IPS-15b (cell line): ENCODE results near the gene ALOX5AP.
"Not testable (repeated sequence)": the region's sequence is repeated elsewhere in the genome, so short reads cannot be mapped to it uniquely, and the experiment has no call there.

ENCODE experiments used
- H3K27me3 ChIP-seq: one replicate; pipeline ENCODE4 v1.6.1; 2013; ENCODE audit warnings: low read length; ENCODE audit not compliant: control insufficient read depth, insufficient read depth
- H3K36me3 ChIP-seq: one replicate; pipeline ENCODE4 v1.6.1; 2013; ENCODE audit warnings: low read length; ENCODE audit not compliant: control insufficient read depth, insufficient read depth
- H3K4me1 ChIP-seq: one replicate; pipeline ENCODE4 v1.6.1; 2013; ENCODE audit warnings: mild to moderate bottlenecking, low read length; ENCODE audit not compliant: control insufficient read depth, insufficient read depth
- H3K4me3 ChIP-seq: one replicate; pipeline ENCODE4 v1.5.1; 2013; ENCODE audit warnings: low read depth, low read length
- H3K9ac ChIP-seq: one replicate; pipeline ENCODE4 v1.6.1; 2013; ENCODE audit warnings: low read depth, mild to moderate bottlenecking, low read length
- H3K9me3 ChIP-seq: one replicate; pipeline ENCODE4 v1.6.1; 2013; ENCODE audit warnings: mild to moderate bottlenecking, low read length; ENCODE audit not compliant: control insufficient read depth, insufficient read depth

ALOX5AP gene

GRCh38 chr13:30743319-30744055 is 8.1 kb downstream of the ALOX5AP start:
- Histone ChIP-seq H3K27me3 (no peaks in the 10 kb centered on the region), H3K9ac (no peak overlapping the region), H3K9me3 (no peaks in the 10 kb centered on the region), H3K4me1 (peaks cover 2% of the 10 kb centered on the region), H3K4me3 (no peak overlapping the region), H3K36me3 (no peaks in the 10 kb centered on the region)

DNA sequence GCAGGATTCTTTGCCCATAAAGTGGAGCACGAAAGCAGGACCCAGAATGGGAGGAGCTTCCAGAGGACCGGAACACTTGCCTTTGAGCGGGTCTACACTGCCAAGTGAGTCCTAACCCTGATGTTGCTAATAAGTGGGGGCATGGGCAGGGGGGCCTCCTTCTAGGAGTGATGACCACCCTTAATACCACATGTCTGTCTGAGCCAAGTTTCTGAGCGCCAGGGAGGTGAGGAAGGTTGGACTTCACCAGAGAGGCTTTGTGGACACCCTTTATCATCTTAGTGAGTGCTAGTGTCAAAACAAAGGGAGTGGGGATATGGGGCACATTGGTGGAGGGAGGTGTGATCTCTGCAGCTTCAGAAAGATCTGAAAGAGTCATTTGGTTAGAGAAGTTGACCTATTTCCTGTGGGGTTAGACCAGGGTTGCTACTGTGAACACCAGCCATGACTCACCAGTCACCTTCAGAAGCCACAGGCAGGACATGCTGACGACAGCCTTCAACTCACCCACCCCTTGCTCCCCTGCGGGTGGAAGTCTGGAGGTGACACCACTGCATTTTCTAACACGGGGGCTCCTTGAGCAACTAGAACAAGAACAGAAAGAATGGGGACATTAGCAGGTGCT is 8.8 kb downstream of the ALOX5AP start:
- Histone ChIP-seq H3K4me1 (peaks cover 2% of the 10 kb centered on the region), H3K4me3 (no peak overlapping the region), H3K9ac (no peak overlapping the region), H3K27me3 (no peaks in the 10 kb centered on the region), H3K36me3 (no peaks in the 10 kb centered on the region), H3K9me3 (no peaks in the 10 kb centered on the region)

DNA sequence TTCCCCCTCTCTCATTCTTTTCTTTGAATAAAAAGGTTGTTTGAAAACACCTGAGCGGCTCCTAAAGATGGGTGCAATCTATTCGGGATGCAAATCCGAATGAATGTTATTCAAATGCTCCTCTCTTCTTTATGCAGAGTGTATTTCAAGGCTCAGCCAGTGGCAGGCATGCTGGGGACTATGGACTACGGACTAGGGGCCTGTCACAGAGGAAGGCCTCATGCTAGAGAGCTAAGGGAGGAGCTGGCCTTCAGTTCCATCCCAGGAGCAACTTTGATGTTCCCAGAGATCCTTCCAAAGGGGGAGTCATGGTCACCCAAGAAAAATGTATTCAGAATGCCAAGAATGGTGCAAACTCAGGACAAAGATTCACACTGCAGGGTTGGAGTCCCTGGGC is 9.3 kb downstream of the ALOX5AP start:
- no peak overlapping the region for H3K4me3 ChIP-seq
- no peaks in the 10 kb centered on the region for H3K36me3 ChIP-seq
- H3K9ac ChIP-seq, result no peak overlapping the region
- H3K4me1 ChIP-seq, result peaks cover 2% of the 10 kb centered on the region
- no peaks in the 10 kb centered on the region for H3K27me3 ChIP-seq
- H3K9me3 ChIP-seq, result no peaks in the 10 kb centered on the region

- no peaks in the 10 kb centered on the region for H3K9me3 ChIP-seq
- H3K9ac ChIP-seq, result no peak overlapping the region
- no peak overlapping the region for H3K4me3 ChIP-seq
- H3K27me3 ChIP-seq, result no peaks in the 10 kb centered on the region
- H3K36me3 ChIP-seq, result no peaks in the 10 kb centered on the region
- H3K4me1 ChIP-seq, result peaks cover 2% of the 10 kb centered on the region
These were observed 10.8 kb downstream of the ALOX5AP start for GRCh38 chr13:30745906-30746686.

- H3K4me1 ChIP-seq, result peaks cover 2% of the 10 kb centered on the region
- H3K4me3 ChIP-seq, result no peak overlapping the region
- no peaks in the 10 kb centered on the region for H3K27me3 ChIP-seq
- H3K9me3 ChIP-seq, result no peaks in the 10 kb centered on the region
- no peaks in the 10 kb centered on the region for H3K36me3 ChIP-seq
- no peak overlapping the region for H3K9ac ChIP-seq
These were observed 11.4 kb downstream of the ALOX5AP start for GRCh38 chr13:30746791-30747190.

GRCh38 chr13:30747845-30748244 is 12.5 kb downstream of the ALOX5AP start:
- H3K36me3 ChIP-seq, H3K4me1 ChIP-seq, H3K9ac ChIP-seq, H3K9me3 ChIP-seq, H3K27me3 ChIP-seq, H3K4me3 ChIP-seq: not testable (repeated sequence)

DNA sequence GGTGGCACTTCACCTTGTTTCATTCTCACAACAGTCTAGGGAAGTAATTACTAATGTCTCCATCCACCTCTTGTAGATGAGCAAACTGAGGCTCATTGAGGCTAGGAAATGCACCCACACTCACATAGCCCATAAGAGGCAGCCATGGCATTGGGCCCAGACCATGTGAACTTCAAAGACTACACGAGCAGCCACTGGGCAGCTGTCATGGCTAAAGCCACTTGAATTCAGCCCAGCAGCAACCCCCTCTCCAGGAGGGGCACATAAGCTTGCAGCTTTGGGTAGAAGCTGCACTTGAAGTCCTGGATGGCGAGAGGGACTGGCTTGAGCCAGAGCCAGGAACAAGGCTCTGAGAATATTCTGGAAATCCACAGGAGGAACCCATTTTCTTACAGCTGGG is 13.4 kb downstream of the ALOX5AP start:
- Histone ChIP-seq H3K4me1 (peaks cover 2% of the 10 kb centered on the region), H3K9ac (no peak overlapping the region), H3K9me3 (no peaks in the 10 kb centered on the region)

GRCh38 chr13:30750036-30750435 is 14.7 kb downstream of the ALOX5AP start:
- H3K27me3 ChIP-seq, result no peaks in the 10 kb centered on the region
- H3K9ac ChIP-seq, result no peak overlapping the region
- no peaks in the 10 kb centered on the region for H3K4me1 ChIP-seq
- no peaks in the 10 kb centered on the region for H3K9me3 ChIP-seq
- H3K4me3 ChIP-seq, result no peak overlapping the region
- H3K36me3 ChIP-seq, result no peaks in the 10 kb centered on the region

More for the DNA sequence above, 13.4 kb downstream of the ALOX5AP start:
- H3K36me3 ChIP-seq, result no peaks in the 10 kb centered on the region
- H3K27me3 ChIP-seq, result no peaks in the 10 kb centered on the region
- no peak overlapping the region for H3K4me3 ChIP-seq

DNA sequence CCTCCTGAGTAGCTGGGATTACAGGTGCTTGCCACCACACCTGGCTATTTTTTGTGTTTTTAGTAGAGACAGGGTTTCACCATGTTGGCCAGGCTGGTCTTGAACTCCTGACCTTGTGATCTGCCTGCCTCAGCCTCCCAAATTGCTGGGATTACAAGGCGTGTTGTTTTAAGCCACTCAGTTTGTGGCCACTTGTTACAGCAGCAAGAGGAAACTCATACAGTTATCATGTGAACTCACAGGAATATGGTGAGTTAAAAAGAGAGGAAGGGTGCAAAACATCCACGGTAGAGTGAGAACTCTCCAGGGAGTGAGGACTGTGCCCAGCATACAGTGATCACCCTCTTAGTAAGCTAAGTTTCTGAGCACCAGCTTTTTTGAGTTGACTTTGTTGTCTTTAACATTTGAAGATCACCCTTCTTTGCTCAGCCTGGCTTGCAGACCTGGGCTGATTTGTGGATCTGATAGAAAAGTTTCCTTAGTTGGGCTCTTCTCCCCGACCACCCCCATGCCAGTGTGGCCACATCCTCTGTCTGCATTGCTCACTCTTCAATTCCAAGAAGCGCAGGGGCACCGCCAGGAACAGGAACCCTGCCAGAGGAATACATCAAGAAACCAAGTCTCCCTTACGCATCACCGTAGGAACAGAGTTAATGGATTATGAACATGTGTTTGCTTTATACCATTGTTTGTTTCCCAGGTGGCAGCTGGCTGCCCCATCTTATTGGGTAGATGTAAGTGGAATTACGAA is 16.0 kb downstream of the ALOX5AP start:
- Histone ChIP-seq H3K4me3 (no peak overlapping the region), H3K9ac (no peak overlapping the region), H3K36me3 (no peaks in the 10 kb centered on the region), H3K9me3 (no peaks in the 10 kb centered on the region), H3K4me1 (no peaks in the 10 kb centered on the region), H3K27me3 (no peaks in the 10 kb centered on the region)

DNA sequence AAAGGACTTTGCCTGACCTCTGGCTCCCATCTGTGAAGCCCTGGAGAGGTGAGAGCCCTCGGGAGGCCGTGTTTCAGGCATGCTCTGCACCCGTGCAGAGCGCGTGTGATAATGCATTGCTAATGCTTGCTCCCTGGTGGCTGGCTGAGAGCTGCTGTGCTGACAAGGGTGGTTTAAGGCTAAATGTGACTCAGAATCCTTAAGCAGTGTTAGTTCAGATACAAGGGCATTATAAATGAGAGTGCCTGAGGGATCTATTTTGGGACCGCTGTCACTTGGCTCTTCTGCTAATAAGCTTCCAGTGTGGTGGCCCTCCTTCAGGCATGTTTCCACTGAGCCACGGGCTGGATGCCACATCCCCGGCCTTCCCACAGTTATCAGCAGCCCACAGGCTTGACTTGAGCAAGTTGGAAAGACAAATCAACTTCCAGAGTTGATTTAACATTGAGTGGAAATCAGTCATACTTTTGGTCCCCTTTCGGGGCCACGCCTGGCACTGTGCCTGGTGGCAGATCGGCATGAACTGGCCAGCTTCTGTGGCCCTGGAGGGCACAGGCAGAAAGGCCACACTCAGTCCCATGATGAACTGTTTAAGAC is 17.0 kb downstream of the ALOX5AP start:
- H3K36me3 ChIP-seq, result no peaks in the 10 kb centered on the region

DNA sequence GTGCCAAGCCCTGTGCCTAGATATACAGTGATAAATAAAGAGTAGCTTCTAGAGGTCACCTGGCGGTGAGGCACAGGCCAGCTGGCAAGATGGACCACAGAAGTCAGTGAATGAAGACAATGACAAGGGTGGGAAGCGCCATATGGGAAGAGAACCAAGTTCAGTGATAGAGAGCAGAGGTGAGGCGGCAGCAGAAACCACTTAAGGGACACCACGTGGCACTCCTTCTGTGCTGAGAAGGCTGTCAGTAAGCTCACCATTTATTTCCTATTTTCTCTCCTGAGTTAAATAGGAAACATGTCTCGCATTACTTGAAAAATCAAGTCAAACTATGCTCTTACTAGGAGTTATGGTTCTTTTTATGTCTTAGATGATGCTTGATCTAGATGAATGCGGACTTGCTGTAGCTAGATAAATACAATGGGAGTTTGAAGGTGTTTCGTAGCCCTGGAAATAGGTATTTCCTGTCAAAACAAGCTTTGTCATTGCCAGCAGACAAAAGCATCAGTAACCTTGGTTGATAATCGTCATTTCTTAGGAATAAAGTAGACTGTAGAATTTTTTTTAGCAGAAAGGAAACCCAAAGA is 17.8 kb downstream of the ALOX5AP start:
- H3K4me3 ChIP-seq, result no peak overlapping the region
- no peaks in the 10 kb centered on the region for H3K27me3 ChIP-seq
- H3K36me3 ChIP-seq, result no peaks in the 10 kb centered on the region
- no peak overlapping the region for H3K9ac ChIP-seq
- H3K9me3 ChIP-seq, result no peaks in the 10 kb centered on the region
- H3K4me1 ChIP-seq, result no peaks in the 10 kb centered on the region

More for the DNA sequence above, 17.0 kb downstream of the ALOX5AP start:
- Histone ChIP-seq H3K9me3 (no peaks in the 10 kb centered on the region), H3K9ac (no peak overlapping the region), H3K4me1 (no peaks in the 10 kb centered on the region), H3K27me3 (no peaks in the 10 kb centered on the region), H3K4me3 (no peak overlapping the region)
